HUES48 (cell line): ENCODE results near the gene MYOG.

ENCODE experiments used
- H3K27ac ChIP-seq: one replicate; pipeline ENCODE4 v1.7.0; 2013; ENCODE audit warnings: low read depth, low read length, inconsistent platforms
- H3K27me3 ChIP-seq: 2 replicates; pipeline ENCODE4 v1.6.1; 2013; ENCODE audit warnings: mild to moderate bottlenecking, low read length; ENCODE audit not compliant: control insufficient read depth, insufficient read depth
- H3K36me3 ChIP-seq: 2 replicates; pipeline ENCODE4 v1.6.1; 2013; ENCODE audit warnings: low read length; ENCODE audit not compliant: control insufficient read depth, insufficient read depth
- H3K4me1 ChIP-seq: 2 replicates; pipeline ENCODE4 v1.6.1; 2013; ENCODE audit warnings: mild to moderate bottlenecking, low read length; ENCODE audit not compliant: control insufficient read depth, insufficient read depth
- H3K4me3 ChIP-seq: 2 replicates; pipeline ENCODE4 v1.5.1; 2013; ENCODE audit warnings: mild to moderate bottlenecking, low read depth, low read length
- H3K9ac ChIP-seq: 2 replicates; pipeline ENCODE4 v1.6.1; 2013; ENCODE audit warnings: mild to moderate bottlenecking, low read depth, low read length, moderate library complexity
- H3K9me3 ChIP-seq: 2 replicates; pipeline ENCODE4 v1.6.1; 2013; ENCODE audit warnings: low read length; ENCODE audit not compliant: control insufficient read depth, insufficient read depth

MYOG gene

DNA sequence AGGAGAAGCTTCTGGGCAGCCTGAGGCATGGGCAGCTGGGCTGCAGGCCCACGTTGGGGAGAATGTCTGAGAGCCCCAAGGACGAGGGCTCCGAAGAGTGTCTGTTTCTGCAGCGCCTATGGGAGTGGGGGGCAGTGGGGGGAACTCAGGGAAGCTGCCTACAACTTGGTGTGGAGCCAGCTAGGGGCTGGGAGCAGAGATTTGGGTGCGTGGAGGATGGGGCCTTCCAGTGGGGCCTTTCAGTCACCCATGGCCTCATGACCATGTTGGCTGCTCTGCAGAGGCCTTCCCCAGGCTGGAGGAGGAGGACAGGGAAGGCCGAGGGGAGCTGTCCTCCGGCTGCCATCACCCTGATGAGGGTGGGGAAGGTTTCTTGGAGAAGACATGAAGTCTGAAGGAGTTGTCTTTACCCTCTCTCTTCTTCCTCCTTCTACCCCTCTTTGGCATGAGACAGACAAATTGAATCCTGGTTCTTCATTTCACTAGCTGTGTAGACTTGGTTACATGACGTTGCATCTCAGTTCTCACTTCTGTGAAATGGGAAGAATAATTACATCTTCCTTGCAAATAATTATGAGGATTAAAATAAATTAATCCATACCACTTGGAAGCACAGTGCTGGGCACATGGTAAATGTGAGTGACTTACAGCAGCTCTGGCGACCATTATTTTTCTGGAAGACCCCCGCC lies 51.2 kb downstream of the MYOG start:
- Histone ChIP-seq H3K27me3 (no peaks in the 10 kb centered on the region), H3K9ac (no peak overlapping the region), H3K27ac (no peak overlapping the region), H3K4me3 (no peak overlapping the region), H3K9me3 (no peaks in the 10 kb centered on the region), H3K36me3 (no peaks in the 10 kb centered on the region), H3K4me1 (peaks cover 5% of the 10 kb centered on the region; the same call in 1 of the 2 replicates)

DNA sequence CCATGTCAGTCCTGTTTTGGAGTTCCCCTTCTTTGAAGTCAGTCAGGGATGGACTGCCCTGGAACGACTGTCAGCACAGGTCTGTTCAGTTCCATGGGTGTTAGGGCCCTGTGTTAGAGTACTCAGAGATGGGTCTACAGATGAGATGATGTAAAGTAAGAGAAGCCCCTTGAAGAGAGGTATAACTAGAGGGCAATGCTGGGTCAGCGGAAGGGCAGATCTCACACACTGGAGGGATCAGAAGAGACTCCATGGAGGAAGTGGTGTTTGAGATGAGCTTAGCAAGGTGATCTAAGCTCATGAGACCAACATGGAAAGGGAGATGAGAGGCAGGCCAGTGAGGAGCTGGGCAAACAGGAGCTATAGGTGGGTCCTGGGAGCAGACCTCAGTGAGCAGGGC lies 51.9 kb downstream of the MYOG start:
- no peak overlapping the region for H3K4me3 ChIP-seq
- H3K27ac ChIP-seq = no peak overlapping the region
- no peaks in the 10 kb centered on the region for H3K9me3 ChIP-seq
- 0 out of 2 replicates have a peak, but pooled peaks cover 4% of the 10 kb centered on the region for H3K4me1 ChIP-seq
- H3K27me3 ChIP-seq = peaks cover under 1% of the 10 kb centered on the region
- H3K36me3 ChIP-seq = no peaks in the 10 kb centered on the region
- H3K9ac ChIP-seq = no peak overlapping the region

DNA sequence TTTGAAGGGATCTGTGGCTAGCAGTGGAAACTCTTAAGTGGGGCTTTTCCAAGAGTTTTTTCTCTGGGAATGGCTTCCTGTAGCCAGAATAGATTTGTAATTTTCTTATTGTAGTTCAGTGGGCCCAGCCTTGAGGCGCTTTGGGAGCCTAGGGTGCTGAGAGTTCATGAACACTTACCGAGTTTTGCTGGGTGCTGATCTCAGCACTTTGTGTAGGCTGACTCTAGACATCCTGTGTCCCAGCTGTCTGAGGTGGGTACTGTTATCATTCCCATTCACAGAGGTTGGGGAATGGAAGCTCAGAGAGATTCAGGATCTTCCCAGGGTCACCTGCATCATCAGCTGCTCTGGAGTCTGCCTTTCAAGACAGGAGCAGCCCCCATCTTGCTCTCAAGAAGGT lies 52.5 kb downstream of the MYOG start:
- peaks cover 7% of the 10 kb centered on the region for H3K27me3 ChIP-seq
- H3K9ac ChIP-seq = no peak overlapping the region
- H3K27ac ChIP-seq = no peak overlapping the region
- H3K4me1 ChIP-seq = 0 out of 2 replicates have a peak, but pooled peaks cover 4% of the 10 kb centered on the region
- no peaks in the 10 kb centered on the region for H3K9me3 ChIP-seq
- no peaks in the 10 kb centered on the region for H3K36me3 ChIP-seq
- no peak overlapping the region for H3K4me3 ChIP-seq
